PC-9 (cell line): Measurements from ENCODE around the gene PRRT2.

ENCODE experiments used
- EZH2 ChIP-seq: fragments of 200-600 bp; sonication (generic); IDR thresholded peaks from 2 replicates; pipeline ENCODE4 v1.8.0; 2017; ENCODE audit warnings: antibody characterized with exemption, low read depth
- TF ChIP-seq, protein P1 (sequence below): fragments of 200-600 bp; sonication (generic); conservative IDR thresholded peaks from 2 replicates; pipeline ENCODE4 v1.6.1; 2017; ENCODE audit warnings: mixed run types, antibody characterized with exemption, mild to moderate bottlenecking, moderate library complexity

DNA sequence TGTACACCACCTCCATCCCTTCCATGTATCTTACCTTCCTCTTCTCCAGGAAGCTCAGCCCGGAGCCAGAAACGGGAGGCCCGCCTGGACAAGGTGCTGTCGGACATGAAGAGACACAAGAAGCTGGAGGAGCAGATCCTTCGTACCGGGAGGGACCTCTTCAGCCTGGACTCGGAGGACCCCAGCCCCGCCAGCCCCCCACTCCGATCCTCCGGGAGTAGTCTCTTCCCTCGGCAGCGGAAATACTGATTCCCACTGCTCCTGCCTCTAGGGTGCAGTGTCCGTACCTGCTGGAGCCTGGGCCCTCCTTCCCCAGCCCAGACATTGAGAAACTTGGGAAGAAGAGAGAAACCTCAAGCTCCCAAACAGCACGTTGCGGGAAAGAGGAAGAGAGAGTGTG is 7.5 kb downstream of the PRRT2 start:
- TF ChIP-seq, protein P1, sequence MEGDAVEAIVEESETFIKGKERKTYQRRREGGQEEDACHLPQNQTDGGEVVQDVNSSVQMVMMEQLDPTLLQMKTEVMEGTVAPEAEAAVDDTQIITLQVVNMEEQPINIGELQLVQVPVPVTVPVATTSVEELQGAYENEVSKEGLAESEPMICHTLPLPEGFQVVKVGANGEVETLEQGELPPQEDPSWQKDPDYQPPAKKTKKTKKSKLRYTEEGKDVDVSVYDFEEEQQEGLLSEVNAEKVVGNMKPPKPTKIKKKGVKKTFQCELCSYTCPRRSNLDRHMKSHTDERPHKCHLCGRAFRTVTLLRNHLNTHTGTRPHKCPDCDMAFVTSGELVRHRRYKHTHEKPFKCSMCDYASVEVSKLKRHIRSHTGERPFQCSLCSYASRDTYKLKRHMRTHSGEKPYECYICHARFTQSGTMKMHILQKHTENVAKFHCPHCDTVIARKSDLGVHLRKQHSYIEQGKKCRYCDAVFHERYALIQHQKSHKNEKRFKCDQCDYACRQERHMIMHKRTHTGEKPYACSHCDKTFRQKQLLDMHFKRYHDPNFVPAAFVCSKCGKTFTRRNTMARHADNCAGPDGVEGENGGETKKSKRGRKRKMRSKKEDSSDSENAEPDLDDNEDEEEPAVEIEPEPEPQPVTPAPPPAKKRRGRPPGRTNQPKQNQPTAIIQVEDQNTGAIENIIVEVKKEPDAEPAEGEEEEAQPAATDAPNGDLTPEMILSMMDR: no peak
- TF ChIP-seq EZH2: no peak
